HAP-1 (cell line): ENCODE results near the gene NR1H4.
"Not testable (repeated sequence)": the region's sequence is repeated elsewhere in the genome, so short reads cannot be mapped to it uniquely, and the experiment has no call there.

Experiments
- DNase-seq, 2 experiments: peaks; one replicate each; pipeline ENCODE4 v3.0.0-alpha.2; 2016 to 2020; ENCODE audit warnings: low spot score in 2 of 2
- H3K27me3 ChIP-seq: fragments of 250-450 bp; sonication (Bioruptor Pico); 2 replicates; pipeline ENCODE4 v1.5.1; 2020; ENCODE audit warnings: low read depth, mild to moderate bottlenecking, moderate library complexity
- H3K36me3 ChIP-seq: fragments of 250-450 bp; sonication (Bioruptor Pico); replicated peaks from 2 replicates; pipeline ENCODE4 v1.5.1; 2020; ENCODE audit warnings: mild to moderate bottlenecking
- H3K4me1 ChIP-seq: fragments of 250-450 bp; sonication (Bioruptor Pico); 2 replicates; pipeline ENCODE4 v1.5.1; 2020; ENCODE audit warnings: mild to moderate bottlenecking
- H3K4me3 ChIP-seq: fragments of 250-450 bp; sonication (Bioruptor Pico); 2 replicates; pipeline ENCODE4 v1.5.1; 2020; ENCODE audit warnings: mild to moderate bottlenecking, moderate library complexity
- H3K9me3 ChIP-seq: fragments of 250-450 bp; sonication (Bioruptor Pico); 2 replicates; pipeline ENCODE4 v1.5.1; 2020; ENCODE audit warnings: mild to moderate bottlenecking, moderate library complexity
- in situ Hi-C: fragments of 300-500 bp; cut with MboI; formaldehyde crosslinking; loops from 3 replicates; pipeline ENCODE4 v1.14.3; 2020; ENCODE audit warnings: low sequenced_read_pairs, inconsistent platforms, mixed read lengths

Gene NR1H4

DNA sequence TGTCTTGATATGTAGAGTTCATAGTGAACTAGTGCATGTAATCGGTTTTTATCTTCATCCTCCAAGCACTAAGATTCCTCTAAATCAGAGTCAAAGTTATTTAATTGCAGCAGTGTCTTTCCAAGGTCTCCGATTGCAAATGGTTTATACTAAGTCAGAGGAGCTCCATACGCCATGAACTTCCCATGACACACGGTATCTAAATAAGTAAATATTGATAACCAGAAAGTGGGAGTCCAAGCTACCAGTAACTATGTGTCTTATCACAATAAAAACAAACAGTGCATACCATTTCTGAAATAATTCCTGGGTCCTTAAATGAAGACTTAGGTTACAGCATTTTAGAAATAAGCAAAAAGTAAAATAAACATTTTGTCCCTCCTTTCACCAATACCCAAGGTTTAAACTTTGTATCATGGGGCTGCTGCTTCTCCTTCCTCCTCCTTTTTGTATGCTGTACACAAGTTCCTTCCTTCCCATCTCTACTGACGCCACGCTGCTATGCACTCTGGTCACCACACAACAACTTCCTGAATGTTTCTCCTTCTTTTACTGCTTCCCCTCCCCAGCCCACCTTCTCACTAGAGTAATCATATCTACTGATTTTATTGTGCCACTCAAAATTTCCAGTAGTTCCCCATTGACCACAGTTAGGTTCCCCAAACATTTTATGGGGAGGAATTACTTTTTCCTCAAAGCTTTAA lies 10.7 kb downstream of the NR1H4 start:
- in situ Hi-C loops: no loop called here
- no peak overlapping the region for H3K4me3 ChIP-seq
- no peaks in the 10 kb centered on the region for H3K9me3 ChIP-seq
- DNase-seq: no peak
- 0 out of 2 replicates have a peak, but pooled peaks cover 4% of the 10 kb centered on the region for H3K27me3 ChIP-seq
- no peaks in the 10 kb centered on the region for H3K36me3 ChIP-seq
- H3K4me1 ChIP-seq: peaks cover 13% of the 10 kb centered on the region

DNA sequence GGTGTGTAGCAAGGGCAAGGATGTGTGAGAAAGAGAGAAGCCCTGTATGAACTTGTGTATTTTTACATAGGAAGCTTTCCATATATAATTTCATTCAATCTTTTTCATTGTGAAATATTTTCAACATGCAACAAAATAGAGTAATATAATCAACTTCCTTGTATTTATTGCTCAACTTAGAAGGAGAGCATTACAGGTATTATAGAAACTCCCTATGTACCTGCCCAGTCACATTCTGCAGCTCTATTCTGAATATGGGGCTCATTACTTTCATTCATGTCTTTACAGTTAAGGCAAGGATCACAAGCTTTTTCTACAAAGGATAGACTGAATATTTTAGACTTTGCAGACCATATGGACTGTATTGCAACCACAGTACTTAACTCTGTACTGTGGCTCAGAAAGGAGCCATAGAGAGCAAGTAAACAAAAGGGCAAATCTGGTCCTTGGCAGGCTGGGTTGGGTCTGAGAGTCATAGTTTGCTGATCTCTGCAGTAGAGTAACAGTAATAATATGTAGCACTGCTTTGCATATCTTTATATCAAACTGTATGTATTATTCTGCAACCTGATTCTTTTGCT lies 11.3 kb downstream of the NR1H4 start:
- Histone ChIP-seq H3K27me3 (0 out of 2 replicates have a peak, but pooled peaks cover 4% of the 10 kb centered on the region), H3K4me3 (no peak overlapping the region), H3K36me3 (no peaks in the 10 kb centered on the region), H3K4me1 (peaks cover 20% of the 10 kb centered on the region), H3K9me3 (no peaks in the 10 kb centered on the region)
- DNase-seq: peak in 1 of 2 experiments; percentile 10
- in situ Hi-C loops: no loop called here

DNA sequence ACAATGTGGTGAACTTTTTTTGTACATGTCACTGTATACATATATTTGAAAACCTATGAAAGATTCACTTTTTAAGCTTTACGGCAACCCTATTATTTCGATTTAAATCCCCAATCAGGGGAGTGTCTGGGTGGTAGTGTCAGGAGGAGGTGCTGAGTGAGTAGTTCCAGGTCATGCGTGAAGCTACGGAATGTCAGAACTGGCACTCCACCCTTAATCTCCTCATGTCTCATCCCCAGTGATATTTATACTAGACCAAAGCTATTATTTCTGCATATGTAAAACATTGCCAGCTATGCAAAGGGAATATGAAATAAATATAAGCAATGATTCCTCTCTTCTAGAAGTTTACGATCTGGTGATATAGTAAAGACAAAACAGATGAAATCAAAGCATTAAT lies 12.3 kb downstream of the NR1H4 start:
- no peak for DNase-seq
- in situ Hi-C loops: no loop called here

DNA sequence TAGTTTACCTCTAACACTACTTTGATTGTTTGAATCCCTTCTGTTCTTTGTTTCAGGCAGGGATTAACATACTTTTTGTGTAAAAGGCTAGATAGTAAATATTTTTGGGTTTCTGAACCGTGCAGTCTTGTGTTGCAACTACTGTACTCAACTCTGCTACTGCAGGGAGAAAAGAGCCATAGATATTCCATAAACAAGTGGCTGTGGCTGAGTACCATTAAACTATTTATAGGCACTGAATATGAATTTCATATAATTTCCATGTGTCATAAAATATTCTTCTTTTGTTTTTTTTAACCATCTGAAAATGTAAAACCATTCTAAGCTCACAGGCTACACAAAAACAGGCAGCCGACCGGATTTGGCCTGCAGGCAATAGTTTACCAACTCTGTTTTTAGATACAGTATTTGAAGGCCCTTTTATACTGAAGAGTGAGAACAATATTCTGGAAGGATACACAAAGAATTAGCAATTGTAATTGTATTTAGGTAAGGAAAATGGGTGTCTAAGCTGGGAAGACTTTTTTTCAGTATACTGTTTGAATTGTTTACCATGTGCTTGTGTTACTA lies 15.7 kb downstream of the NR1H4 start:
- DNase-seq: peak; percentile 47 to 78
- Histone ChIP-seq H3K36me3 (no peaks in the 10 kb centered on the region), H3K4me3 (no peak overlapping the region), H3K9me3 (no peaks in the 10 kb centered on the region), H3K27me3 (peaks cover 4% of the 10 kb centered on the region; the same call in 1 of the 2 replicates), H3K4me1 (peaks cover 20% of the 10 kb centered on the region)
- in situ Hi-C loops: no loop called here

More for the DNA sequence above, 12.3 kb downstream of the NR1H4 start:
- peaks cover 4% of the 10 kb centered on the region; the same call in 1 of the 2 replicates for H3K27me3 ChIP-seq
- peaks cover 20% of the 10 kb centered on the region for H3K4me1 ChIP-seq
- H3K36me3 ChIP-seq: no peaks in the 10 kb centered on the region
- no peak overlapping the region for H3K4me3 ChIP-seq
- no peaks in the 10 kb centered on the region for H3K9me3 ChIP-seq

DNA sequence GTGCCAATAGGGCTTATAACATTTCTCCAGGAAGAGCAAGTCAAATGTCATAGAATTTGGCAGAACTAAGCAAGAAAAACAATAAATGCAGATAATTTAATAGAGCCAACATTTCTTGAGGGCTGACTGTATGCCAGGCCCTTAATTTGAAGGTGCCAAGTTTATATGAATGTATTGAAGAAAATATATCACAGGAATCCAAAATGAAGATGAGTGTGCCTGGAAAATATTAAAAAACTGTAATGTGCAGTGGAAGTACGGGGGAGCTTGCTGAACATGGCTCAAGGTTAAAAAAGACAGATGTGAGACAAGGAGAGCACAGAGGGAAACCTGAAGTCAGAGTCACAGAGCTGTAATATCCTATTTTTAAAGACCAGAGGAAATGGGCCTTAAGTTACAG lies 16.4 kb downstream of the NR1H4 start:
- H3K36me3 ChIP-seq: no peaks in the 10 kb centered on the region
- peaks cover 4% of the 10 kb centered on the region; the same call in 1 of the 2 replicates for H3K27me3 ChIP-seq
- no peak overlapping the region for H3K4me3 ChIP-seq
- DNase-seq: no peak
- H3K9me3 ChIP-seq: no peaks in the 10 kb centered on the region
- in situ Hi-C loops: no loop called here
- peaks cover 20% of the 10 kb centered on the region for H3K4me1 ChIP-seq

DNA sequence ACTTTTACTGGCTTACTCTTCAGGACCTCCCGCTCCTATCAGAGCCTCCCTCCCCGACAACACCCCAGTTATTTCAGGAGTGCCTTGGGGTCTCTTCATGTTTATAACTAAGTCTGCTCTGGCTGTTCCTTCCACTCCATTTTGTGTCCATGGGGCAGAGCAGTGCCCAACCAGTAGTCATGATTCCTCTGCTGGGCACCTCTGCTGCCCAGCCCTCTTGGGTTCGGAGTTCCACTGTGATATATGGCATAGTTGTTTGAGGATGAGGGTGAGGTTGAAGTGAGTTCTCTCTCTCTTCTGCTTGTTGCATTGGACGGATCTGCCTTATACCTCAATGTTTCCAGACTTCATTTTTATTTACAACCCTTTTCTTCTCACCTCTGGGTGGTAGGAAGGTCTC lies 17.4 kb downstream of the NR1H4 start:
- in situ Hi-C loops: no loop called here
- DNase-seq: no peak
- H3K9me3 ChIP-seq: no peaks in the 10 kb centered on the region

DNA sequence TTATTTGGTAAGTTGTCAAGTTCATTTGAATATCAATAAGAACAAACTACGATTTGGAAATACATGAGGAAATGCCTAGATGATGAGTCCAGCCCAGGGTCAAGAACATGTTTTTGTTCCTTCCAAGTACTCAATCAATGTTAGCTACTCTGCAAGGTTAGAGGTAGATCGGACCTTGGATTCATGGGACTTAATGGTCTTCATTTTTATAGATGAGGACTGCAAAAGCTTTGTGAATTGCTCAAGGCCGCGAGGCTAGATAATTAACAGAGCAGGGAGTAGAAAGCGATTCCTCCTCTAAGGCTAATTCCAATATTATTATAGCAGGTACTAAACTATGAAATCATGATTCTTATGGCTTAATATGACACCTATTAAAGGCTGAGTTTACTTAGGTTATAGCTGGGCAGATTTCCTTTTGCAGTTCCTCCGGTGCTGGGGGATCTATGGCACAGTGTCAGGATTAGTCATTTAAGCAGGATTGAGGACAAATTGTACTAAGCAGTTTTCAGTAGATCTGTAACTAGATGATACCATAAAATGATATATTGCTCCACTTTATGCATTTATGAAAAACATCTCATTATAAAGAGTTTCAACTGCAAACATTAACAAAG lies 19.8 kb downstream of the NR1H4 start:
- no peak overlapping the region for H3K4me3 ChIP-seq
- peaks cover 15% of the 10 kb centered on the region for H3K4me1 ChIP-seq
- no peaks in the 10 kb centered on the region; the same call in 1 of the 2 replicates for H3K27me3 ChIP-seq
- H3K36me3 ChIP-seq: no peaks in the 10 kb centered on the region
- in situ Hi-C loops: no loop called here
- no peak for DNase-seq
- H3K9me3 ChIP-seq: no peaks in the 10 kb centered on the region

More for the DNA sequence above, 17.4 kb downstream of the NR1H4 start:
- peaks cover 4% of the 10 kb centered on the region; the same call in 1 of the 2 replicates for H3K27me3 ChIP-seq
- no peaks in the 10 kb centered on the region for H3K36me3 ChIP-seq
- H3K4me3 ChIP-seq: no peak overlapping the region
- peaks cover 20% of the 10 kb centered on the region for H3K4me1 ChIP-seq

DNA sequence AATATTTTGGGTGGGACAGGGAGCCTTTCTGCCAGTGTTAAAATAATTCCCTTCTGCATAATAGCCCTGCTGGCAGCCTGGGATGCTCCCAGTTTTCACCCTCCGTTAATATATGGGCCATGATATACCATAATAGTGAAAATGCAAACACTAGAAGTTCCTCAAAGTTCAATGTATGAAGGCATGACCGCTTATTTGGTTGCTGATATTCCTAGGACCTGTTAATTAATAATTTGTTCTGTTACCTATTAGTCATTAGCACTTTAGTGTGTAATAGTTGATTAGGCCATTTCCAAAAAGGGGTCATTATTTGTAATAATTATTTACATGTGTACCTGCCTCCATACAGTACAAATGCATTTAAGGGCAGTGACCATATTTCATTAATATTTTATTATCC lies 20.4 kb downstream of the NR1H4 start:
- no peak for DNase-seq
- Histone ChIP-seq H3K27me3 (no peaks in the 10 kb centered on the region; the same call in 1 of the 2 replicates), H3K4me3 (no peak overlapping the region), H3K4me1 (peaks cover 10% of the 10 kb centered on the region), H3K36me3 (no peaks in the 10 kb centered on the region), H3K9me3 (no peaks in the 10 kb centered on the region)
- in situ Hi-C loops: no loop called here

DNA sequence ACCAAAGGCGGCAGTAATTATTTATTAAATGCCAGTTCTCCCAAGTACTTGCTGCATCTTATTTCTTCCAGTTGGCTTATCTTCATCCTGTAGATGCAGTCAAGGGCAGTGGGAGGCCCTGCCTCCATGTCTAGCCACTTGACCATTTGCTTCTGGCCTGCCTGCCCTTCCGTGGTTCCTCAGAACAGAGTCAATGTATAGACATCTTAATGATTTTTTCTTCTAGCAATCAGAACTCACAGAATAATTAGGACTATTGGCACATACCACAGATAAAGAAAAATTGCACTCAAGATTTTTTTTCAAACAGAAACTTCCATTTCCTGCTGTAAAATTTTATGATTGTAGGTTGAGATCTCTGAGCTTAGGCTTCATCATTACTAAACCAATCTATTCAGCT lies 20.9 kb downstream of the NR1H4 start:
- Histone ChIP-seq H3K36me3 (no peaks in the 10 kb centered on the region), H3K27me3 (no peaks in the 10 kb centered on the region; the same call in 1 of the 2 replicates), H3K4me1 (peaks cover 5% of the 10 kb centered on the region), H3K4me3 (no peak overlapping the region), H3K9me3 (no peaks in the 10 kb centered on the region)
- no peak for DNase-seq
- in situ Hi-C loops: no loop called here

DNA sequence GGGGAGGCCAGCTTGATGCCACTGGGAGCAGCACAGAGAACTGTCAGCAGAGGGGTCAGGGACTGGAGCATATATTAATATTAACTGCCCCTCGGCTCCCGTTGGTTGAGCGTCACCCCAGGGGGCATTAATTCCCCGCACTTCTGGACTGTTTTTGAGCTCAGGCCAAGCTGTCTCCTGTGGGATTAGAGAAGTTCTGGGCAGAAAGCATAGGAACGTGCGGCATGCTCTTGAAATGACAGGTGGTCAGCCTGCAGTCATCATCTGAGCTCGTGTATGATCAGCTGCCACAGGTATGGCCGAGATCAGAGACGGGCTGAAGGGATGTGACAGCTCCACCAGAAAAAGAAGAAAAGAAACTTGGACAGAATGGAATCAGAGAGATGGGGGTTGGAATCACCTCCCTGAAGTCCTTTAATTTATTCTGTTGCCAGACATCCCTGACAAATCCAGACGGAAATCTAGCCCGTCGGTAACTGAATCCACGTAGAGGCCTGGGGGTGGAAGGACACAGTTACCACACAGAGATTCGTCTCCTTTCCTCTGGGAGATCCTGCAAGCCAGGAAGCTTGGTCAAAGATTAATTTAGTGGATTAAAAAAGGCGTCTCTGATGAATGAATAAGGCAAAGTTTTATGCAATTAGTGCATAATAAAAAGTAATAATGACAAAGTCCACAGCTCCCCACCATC lies 23.6 kb downstream of the NR1H4 start:
- no peak overlapping the region for H3K4me3 ChIP-seq
- no peaks in the 10 kb centered on the region for H3K4me1 ChIP-seq
- H3K27me3 ChIP-seq: no peaks in the 10 kb centered on the region
- no peaks in the 10 kb centered on the region for H3K36me3 ChIP-seq
- no peaks in the 10 kb centered on the region for H3K9me3 ChIP-seq
- in situ Hi-C loops: no loop called here
- no peak for DNase-seq

DNA sequence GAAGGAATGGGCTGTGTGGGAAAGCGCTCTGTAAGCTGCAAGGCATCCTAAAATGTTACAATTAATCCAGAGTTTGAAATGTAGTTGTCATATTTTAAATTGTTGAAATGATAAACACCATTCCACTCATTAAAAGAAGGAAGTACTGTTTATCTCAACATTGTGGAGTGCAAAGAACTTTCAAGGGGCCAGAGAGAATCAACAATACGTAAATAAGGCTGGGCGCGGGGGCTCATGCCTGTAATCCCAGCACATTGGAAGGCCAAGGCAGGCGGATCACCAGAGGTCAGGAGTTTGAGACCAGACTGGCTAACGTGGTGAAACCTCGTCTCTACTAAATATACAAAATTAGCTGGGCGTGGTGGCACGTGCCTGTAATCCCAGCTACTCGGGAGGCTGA lies 24.5 kb downstream of the NR1H4 start:
- H3K36me3 ChIP-seq: no peaks in the 10 kb centered on the region
- DNase-seq: no peak
- no peaks in the 10 kb centered on the region for H3K27me3 ChIP-seq
- no peaks in the 10 kb centered on the region for H3K9me3 ChIP-seq
- H3K4me1 ChIP-seq: no peaks in the 10 kb centered on the region
- in situ Hi-C loops: no loop called here
- H3K4me3 ChIP-seq: no peak overlapping the region

DNA sequence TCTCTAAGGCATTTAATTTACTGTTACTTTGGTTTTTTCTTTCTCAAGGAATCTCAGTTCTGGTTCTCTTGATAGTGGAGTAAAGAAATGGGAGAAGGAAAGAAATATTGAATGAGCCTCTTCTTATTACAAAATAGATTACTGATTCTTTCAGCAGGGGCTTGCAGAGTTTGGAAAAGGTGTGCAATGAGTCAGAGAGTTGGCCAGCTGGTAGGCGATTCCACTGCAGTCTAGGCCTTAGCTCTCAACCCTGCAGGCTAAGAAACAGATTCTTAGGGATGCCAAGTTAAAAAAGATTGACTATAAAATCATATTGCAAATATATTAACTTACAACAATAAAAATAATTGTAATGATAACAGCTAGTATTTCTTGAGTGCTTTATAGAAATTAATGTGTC lies 25.8 kb downstream of the NR1H4 start:
- H3K9me3 ChIP-seq: no peaks in the 10 kb centered on the region
- no peaks in the 10 kb centered on the region for H3K36me3 ChIP-seq
- no peaks in the 10 kb centered on the region for H3K27me3 ChIP-seq
- no peaks in the 10 kb centered on the region for H3K4me1 ChIP-seq
- no peak for DNase-seq
- in situ Hi-C loops: no loop called here
- H3K4me3 ChIP-seq: no peak overlapping the region

DNA sequence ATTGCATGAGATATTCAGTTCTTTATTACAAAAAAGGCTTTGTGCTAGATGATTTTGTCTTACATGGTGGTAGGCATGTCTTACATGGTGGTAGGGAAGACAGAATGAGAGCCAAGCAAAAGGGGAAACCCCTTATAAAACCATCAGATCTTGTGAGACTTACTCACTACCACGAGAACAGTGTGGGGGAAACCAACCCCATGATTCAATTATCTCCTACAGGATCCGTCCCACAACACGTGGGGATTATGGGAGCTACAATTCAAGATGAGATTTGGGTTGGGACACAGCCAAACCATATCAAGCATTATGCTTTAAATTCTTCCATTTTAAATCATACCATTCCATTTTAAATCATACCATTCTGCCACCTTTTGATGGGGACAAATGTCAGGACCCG lies 29.1 kb downstream of the NR1H4 start:
- in situ Hi-C loops, DNase-seq, H3K9me3 ChIP-seq, H3K27me3 ChIP-seq, H3K4me3 ChIP-seq, H3K4me1 ChIP-seq, H3K36me3 ChIP-seq: not testable (repeated sequence)
